Activated gamma-delta T cell treated with Interleukin-2 at 50 U/mL for 16 hours (primary cell): ENCODE data around the gene KCNMB4.

Experiments used
- DNase-seq: peaks from one replicate; pipeline ENCODE4 v3.0.0-alpha.2; 2020

Gene KCNMB4

DNA sequence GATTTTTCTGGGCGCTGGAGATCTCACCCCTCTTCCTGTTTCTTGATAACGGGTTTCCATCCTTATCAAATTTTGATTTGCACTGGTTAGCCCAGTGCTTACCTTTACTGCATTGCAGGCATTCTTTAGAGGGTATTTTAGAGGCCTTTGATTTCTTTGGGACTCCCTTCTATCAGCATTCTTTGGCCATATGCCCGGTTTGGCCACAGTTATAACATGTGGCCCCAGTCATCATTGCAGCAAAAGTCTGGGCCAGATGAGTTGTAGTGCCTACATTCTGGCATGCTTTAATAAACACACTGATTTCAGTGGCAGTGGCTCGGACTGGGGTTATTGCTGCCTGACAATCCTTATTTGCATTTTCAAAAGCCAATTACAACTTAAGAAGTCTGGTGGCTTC lies 82.3 kb downstream of the KCNMB4 start:
- DNase-seq, result no peak

- DNase-seq, result no peak
Observed at GRCh38 chr12:70449074-70449752, 83.1 kb downstream of the KCNMB4 start.

GRCh38 chr12:70449753-70450341 lies 83.8 kb downstream of the KCNMB4 start:
- no peak for DNase-seq

DNA sequence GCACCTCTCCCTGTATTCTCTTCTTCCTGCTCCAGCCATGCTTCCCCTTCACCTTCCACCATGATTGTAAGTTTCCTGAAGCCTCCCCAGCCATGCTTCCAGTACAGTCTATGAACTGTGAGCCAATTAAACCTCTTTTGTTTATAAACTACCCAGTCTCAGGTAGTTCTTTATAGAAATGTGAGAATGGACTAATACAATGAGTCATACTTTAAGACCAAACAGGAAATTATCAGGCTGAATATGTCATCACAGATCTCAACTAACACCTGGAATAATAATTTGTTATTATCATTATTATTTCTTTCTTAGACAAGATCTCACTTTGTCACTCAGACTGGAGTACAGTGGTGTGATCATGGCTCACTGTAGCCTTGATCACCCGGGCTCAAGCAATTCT lies 85.4 kb downstream of the KCNMB4 start:
- no peak for DNase-seq

DNA sequence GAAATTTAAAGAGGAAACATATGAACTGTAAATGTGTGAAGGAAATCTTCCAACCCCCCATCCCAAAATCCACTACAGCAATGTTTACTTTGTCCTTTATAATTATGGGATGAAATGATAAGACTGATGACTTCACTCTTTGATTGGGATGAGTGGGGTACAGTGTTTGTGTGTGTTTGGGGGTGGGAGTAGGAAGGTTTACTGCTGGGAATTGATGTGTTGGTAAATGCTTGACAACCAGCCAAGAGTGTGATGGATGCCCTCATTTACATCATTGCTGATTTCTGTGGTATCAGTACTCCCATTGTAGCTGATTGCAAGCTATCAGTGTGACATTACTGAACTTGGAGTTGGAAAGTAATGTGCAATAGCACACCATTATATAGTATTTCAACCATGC lies 90.9 kb downstream of the KCNMB4 start:
- DNase-seq, result no peak

DNA sequence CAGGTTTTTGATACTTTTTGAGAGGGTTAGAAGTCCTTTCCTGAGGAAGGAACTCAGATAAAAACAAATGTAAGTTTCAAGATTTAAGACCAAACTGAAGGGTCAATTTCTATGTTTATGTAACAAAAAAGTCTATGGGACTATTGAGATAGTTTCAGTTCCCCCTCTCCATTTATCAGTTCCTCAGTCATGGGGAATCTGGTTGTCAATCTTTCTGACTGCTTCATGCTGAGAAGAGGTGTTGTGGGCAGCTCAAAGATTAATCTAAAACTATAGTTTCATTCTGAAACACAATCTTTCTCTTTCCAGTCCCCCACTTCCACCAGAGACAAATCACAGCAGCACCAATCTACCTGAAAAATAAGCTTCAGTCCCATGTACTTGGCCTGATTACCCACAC lies 93.7 kb downstream of the KCNMB4 start:
- DNase-seq, result no peak

DNA sequence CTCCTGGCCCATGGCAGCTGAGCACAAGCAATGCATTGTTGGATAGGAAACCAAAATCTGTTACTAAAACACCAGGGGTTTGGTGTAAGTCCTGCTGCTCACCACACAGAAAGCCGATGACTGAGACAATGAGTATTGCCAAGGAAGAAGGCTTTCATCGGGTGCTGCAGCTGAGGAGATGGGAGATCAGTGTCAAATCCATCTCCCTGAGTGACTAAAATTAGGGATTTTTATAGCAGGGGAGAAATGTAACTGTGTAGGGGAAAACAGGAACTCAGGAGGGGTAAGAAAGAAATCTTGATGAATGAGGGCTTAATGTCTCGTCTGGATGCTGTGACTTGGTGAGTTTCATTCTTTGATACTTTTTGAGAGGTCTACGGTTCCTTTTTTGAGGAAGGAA lies 97.9 kb downstream of the KCNMB4 start:
- DNase-seq, result no peak

DNA sequence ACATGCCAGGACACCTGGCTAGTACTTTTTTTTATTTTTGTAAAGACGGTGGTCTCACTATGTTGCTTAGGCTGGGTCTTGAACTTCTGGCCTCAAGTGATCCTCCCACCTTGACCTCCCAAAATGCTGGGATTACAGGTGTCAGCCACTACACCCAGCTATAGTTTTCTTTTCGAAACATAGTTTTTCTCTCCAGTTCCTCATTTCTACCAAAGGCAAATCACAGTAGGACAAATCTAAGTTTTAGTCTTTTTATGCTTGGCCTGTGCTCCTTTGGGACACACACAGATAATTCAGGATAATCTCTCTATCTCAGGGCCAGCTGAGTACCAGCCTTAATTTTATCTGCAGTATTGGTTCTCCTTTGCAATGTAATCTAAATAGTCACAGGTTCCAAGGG lies 100.7 kb downstream of the KCNMB4 start:
- DNase-seq, result no peak

GRCh38 chr12:70467476-70467875 lies 101.4 kb downstream of the KCNMB4 start:
- no peak for DNase-seq

DNA sequence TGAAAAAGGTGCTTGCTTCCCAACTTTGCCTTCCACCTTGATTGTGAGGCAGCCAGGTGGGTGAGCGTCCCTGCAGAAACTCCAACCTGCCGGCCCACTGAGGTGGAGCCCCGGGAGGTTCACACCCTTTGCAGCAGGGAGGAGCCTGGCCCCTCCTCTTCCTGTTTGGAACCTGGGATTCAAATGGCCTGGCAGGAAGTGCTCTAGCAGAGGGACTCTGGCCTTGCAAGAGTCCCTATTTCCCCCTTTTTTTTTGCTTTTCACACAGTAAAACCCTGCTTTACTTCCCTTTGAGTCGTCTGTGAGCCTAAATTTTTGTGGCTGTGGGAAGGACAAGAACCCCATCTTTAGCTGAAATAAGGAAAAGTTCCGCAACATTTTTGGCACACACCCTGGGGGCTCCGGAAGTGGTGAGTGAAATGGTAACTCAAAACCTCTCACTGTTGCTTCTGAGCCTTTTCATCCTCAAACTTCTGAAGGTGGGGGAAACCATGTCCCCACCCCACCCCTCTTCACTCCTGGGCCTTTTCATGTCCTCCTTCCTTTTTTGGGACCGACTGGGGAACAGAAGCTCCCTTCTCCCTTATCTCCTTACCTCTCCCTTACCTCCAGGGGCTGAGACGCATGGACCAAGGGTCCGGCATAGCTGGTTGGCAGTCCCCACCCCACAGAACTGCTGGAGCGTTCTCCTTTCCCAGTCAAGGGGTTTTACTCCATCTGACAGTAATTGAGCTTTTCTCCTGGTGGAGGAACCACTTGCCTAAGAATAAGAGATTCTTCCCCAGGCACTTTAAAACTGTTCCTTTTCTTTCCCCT lies 102.0 kb downstream of the KCNMB4 start:
- no peak for DNase-seq

DNA sequence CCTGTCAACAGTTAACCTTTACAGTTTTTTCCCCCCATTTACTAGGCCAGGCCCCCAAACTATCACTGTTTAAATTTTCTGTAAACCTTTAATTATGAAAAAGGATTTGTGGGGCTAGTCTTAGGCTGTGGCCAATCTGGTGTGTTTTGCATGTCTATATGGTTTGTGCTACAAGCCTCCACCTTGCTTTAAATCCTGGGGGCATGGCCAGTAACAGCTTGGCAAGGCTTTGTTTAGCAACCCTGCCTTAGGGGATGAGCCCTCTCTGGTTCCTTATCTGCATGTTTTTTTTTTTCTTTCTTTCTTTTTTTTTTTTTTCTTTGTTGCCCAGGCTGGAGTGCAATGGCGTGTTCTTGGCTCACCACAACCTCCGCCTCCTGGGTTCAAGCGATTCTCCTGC lies 102.7 kb downstream of the KCNMB4 start:
- DNase-seq, result no peak

DNA sequence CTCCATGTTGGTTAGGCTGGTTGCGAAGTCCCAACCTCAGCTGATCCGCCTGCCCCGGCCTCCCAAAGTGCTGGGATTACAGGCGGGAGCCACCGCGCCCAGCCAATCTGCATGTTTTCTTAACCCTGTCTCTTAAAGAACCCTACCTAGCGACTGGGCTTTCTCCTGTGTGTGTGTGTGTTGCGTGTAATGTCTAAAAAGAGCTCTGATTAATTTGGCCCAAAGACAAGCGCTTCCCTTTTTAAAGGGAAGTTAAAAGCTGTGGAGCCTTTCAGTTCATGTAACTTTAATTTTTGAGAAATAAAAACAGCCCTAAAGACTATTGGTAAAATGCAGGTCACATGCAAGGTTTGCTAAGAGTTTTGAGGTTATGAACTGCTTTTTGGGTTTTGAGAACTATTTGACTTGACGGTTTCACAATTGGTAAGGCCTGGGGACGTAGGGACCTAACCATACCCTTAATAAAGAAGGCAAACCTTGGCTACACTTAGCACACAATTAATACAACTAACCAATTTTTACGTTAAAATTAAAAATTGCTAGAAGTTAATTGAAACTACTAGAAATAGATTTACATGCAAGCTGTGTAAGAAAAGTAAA lies 103.2 kb downstream of the KCNMB4 start:
- no peak for DNase-seq

GRCh38 chr12:70482764-70483163 lies 116.7 kb downstream of the KCNMB4 start:
- no peak for DNase-seq
